Neural progenitor cell (in vitro differentiated cells): ENCODE results near the gene GABARAPL2. TPM values are rescaled to one million over a fixed set of nuclear protein-coding genes. Genes with fewer than 3 reads are reported as not detected.

ENCODE experiments used
- DNase-seq: peaks from one replicate; pipeline ENCODE4 v3.0.0-alpha.2; 2016; ENCODE audit warnings: low spot score
- H2AFZ ChIP-seq: fragments of 200-600 bp; sonication (generic); replicated peaks from 2 replicates; pipeline ENCODE4 v1.6.1; 2016; ENCODE audit warnings: antibody characterized with exemption
- H3F3A ChIP-seq: fragments of 200-600 bp; sonication (generic); 2 replicates; pipeline ENCODE4 v1.6.1; 2016; ENCODE audit warnings: antibody characterized with exemption, low read depth
- H3K27ac ChIP-seq: fragments of 200-600 bp; sonication (generic); 2 replicates; pipeline ENCODE4 v1.5.1; 2016; ENCODE audit warnings: mild to moderate bottlenecking
- H3K27me3 ChIP-seq: fragments of 200-600 bp; sonication (generic); 2 replicates; pipeline ENCODE4 v1.6.1; 2016; ENCODE audit warnings: mild to moderate bottlenecking, moderate library complexity
- H3K36me3 ChIP-seq: fragments of 200-600 bp; sonication (generic); 2 replicates; pipeline ENCODE4 v1.5.1; 2016
- H3K4me1 ChIP-seq: fragments of 200-600 bp; sonication (generic); 2 replicates; pipeline ENCODE4 v1.6.1; 2016; ENCODE audit warnings: mixed run types
- H3K4me2 ChIP-seq: fragments of 200-600 bp; sonication (generic); 2 replicates; pipeline ENCODE4 v1.6.1; 2016
- H3K4me3 ChIP-seq: fragments of 200-600 bp; sonication (generic); 2 replicates; pipeline ENCODE4 v1.5.1; 2016
- H3K79me2 ChIP-seq: fragments of 200-600 bp; sonication (generic); 2 replicates; pipeline ENCODE4 v1.6.1; 2016; ENCODE audit warnings: low read depth
- H3K9ac ChIP-seq: fragments of 200-600 bp; sonication (generic); 2 replicates; pipeline ENCODE4 v1.6.1; 2016
- H3K9me3 ChIP-seq: fragments of 200-600 bp; sonication (generic); 2 replicates; pipeline ENCODE4 v1.5.1; 2016; ENCODE audit warnings: low read depth
- H4K20me1 ChIP-seq: fragments of 200-600 bp; sonication (generic); 2 replicates; pipeline ENCODE4 v1.6.1; 2016; ENCODE audit warnings: low read depth
- H3K27ac Mint-ChIP-seq: 3 replicates; pipeline ENCODE4 v1.8.0; 2021; ENCODE audit warnings: mixed read lengths
- H3K27me3 Mint-ChIP-seq: 2 replicates; pipeline ENCODE4 v1.8.0; 2022; ENCODE audit warnings: low read depth, mild to moderate bottlenecking, inconsistent platforms, moderate library complexity, mixed read lengths; ENCODE audit not compliant: insufficient read depth
- H3K36me3 Mint-ChIP-seq: 3 replicates; pipeline ENCODE4 v1.8.0; 2021; ENCODE audit warnings: mixed read lengths
- H3K4me1 Mint-ChIP-seq: 3 replicates; pipeline ENCODE4 v1.8.0; 2021; ENCODE audit warnings: mixed read lengths
- H3K4me3 Mint-ChIP-seq: 3 replicates; pipeline ENCODE4 v1.8.0; 2021; ENCODE audit warnings: mild to moderate bottlenecking, moderate library complexity, mixed read lengths
- H3K9me3 Mint-ChIP-seq: 3 replicates; pipeline ENCODE4 v1.8.0; 2020; ENCODE audit warnings: mixed read lengths
- EZH2 ChIP-seq: fragments of 200-600 bp; sonication (generic); IDR thresholded peaks from 2 replicates; pipeline ENCODE4 v1.6.1; 2017; ENCODE audit warnings: antibody characterized with exemption, mild to moderate bottlenecking, moderate library complexity
- EZH2phosphoT487 ChIP-seq: fragments of 200-600 bp; sonication (generic); IDR thresholded peaks from 2 replicates; pipeline ENCODE4 v1.6.1; 2017; ENCODE audit warnings: antibody characterized with exemption
- total RNA-seq: library from RNA; depleted of rRNA; stranded (reverse); fragments of >200 nt; gene quantifications from 2 replicates; pipeline ENCODE4 v1.2.3, GENCODE V29; 2015; ENCODE audit warnings: low replicate concordance
- TF ChIP-seq, protein P1 (sequence below): fragments of 200-600 bp; sonication (generic); IDR thresholded peaks from 2 replicates; pipeline ENCODE4 v1.5.1; 2017; ENCODE audit warnings: antibody characterized with exemption, mild to moderate bottlenecking

GABARAPL2 gene
- total RNA-seq, 1 donor from 2014 or later = 88.2 TPM

DNA sequence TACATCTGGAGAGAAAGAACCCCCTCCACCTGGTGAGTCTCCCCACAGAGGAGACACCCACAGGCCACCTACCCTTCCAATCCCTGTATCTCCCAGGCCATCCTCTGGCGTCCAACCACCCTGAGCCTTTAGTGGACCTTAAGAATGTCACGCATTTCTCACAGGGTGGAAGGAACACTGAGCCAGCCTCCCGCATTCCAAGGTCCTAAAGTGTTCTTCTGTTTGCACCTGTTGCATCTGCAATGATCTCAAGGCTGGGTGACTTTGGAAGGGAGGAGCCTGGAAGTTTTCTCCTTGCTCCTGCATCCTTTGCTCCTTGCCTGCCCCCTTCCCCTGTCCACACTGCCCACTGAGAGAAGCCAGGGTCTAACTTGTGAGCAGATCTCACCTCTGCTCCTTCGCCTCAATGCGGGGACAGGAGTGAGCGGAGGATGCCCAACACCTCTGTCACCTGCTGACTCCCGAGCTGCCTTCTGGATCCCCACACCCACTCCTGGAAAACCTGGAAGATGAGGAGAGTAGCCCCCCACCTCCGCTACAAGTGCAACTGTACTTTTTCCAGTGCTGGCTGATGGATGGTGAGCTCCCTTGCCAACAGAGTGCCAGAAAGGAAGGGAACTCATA lies 33.9 kb upstream of the GABARAPL2 start:
- Mint-ChIP-seq H3K27ac (no peak overlapping the region), H3K4me3 (no peak overlapping the region), H3K36me3 (peaks cover 3% of the 10 kb centered on the region), H3K9me3 (no peaks in the 10 kb centered on the region), H3K4me1 (no peaks in the 10 kb centered on the region), H3K27me3 (peaks cover 4% of the 10 kb centered on the region)
- H3K9me3 ChIP-seq = no peaks in the 10 kb centered on the region
- H3K9ac ChIP-seq = no peak overlapping the region
- no peak overlapping the region for H2AFZ ChIP-seq
- no peaks in the 10 kb centered on the region for H3F3A ChIP-seq
- no peaks in the 10 kb centered on the region for H3K79me2 ChIP-seq
- TF ChIP-seq, protein P1, sequence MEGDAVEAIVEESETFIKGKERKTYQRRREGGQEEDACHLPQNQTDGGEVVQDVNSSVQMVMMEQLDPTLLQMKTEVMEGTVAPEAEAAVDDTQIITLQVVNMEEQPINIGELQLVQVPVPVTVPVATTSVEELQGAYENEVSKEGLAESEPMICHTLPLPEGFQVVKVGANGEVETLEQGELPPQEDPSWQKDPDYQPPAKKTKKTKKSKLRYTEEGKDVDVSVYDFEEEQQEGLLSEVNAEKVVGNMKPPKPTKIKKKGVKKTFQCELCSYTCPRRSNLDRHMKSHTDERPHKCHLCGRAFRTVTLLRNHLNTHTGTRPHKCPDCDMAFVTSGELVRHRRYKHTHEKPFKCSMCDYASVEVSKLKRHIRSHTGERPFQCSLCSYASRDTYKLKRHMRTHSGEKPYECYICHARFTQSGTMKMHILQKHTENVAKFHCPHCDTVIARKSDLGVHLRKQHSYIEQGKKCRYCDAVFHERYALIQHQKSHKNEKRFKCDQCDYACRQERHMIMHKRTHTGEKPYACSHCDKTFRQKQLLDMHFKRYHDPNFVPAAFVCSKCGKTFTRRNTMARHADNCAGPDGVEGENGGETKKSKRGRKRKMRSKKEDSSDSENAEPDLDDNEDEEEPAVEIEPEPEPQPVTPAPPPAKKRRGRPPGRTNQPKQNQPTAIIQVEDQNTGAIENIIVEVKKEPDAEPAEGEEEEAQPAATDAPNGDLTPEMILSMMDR = no peak
- TF ChIP-seq EZH2phosphoT487 (no peak), EZH2 (no peak)
- no peak for DNase-seq
- H3K36me3 ChIP-seq = no peaks in the 10 kb centered on the region
- H3K4me2 ChIP-seq = no peak overlapping the region
- H3K4me1 ChIP-seq = no peaks in the 10 kb centered on the region
- H3K27ac ChIP-seq = no peak overlapping the region
- no peaks in the 10 kb centered on the region for H3K27me3 ChIP-seq
- no peaks in the 10 kb centered on the region for H4K20me1 ChIP-seq
- no peak overlapping the region for H3K4me3 ChIP-seq

DNA sequence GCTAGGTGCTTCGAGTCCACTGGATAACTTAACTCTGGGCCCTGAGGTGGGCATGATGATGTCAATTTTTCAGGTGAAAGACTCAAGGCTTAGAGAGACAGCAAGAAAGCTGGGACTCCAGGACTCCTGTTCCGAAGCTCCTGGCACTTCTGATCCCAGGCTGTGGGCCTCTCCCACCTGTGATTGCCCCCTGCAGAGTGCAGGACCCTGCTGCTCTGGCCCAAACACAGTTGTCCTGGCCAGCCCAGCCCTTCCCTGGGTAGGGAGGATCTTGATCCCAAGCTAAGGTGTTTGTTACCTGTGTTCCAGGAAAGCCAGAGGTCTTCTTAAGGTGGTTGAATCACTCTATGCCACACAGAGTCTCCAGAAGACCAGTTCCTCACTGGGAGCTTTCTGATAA lies 33.4 kb upstream of the GABARAPL2 start:
- H3K36me3 Mint-ChIP-seq = peaks cover 3% of the 10 kb centered on the region
- no peaks in the 10 kb centered on the region for H3K36me3 ChIP-seq
- no peaks in the 10 kb centered on the region for H3K79me2 ChIP-seq
- H3K4me3 ChIP-seq = no peak overlapping the region
- no peaks in the 10 kb centered on the region for H3F3A ChIP-seq
- H4K20me1 ChIP-seq = no peaks in the 10 kb centered on the region
- no peaks in the 10 kb centered on the region for H3K4me1 ChIP-seq
- no peaks in the 10 kb centered on the region for H3K27me3 ChIP-seq
- peaks cover 4% of the 10 kb centered on the region for H3K27me3 Mint-ChIP-seq
- no peaks in the 10 kb centered on the region for H3K9me3 ChIP-seq
- no peak overlapping the region for H3K4me3 Mint-ChIP-seq
- no peaks in the 10 kb centered on the region for H3K4me1 Mint-ChIP-seq
- H2AFZ ChIP-seq = no peak overlapping the region
- no peak overlapping the region for H3K27ac ChIP-seq
- no peaks in the 10 kb centered on the region for H3K9me3 Mint-ChIP-seq
- H3K4me2 ChIP-seq = no peak overlapping the region
- DNase-seq = no peak
- no peak overlapping the region for H3K9ac ChIP-seq
- H3K27ac Mint-ChIP-seq = no peak overlapping the region
- TF ChIP-seq, protein P1 = no peak
- no peak for TF ChIP-seq EZH2phosphoT487
- TF ChIP-seq EZH2 = no peak

DNA sequence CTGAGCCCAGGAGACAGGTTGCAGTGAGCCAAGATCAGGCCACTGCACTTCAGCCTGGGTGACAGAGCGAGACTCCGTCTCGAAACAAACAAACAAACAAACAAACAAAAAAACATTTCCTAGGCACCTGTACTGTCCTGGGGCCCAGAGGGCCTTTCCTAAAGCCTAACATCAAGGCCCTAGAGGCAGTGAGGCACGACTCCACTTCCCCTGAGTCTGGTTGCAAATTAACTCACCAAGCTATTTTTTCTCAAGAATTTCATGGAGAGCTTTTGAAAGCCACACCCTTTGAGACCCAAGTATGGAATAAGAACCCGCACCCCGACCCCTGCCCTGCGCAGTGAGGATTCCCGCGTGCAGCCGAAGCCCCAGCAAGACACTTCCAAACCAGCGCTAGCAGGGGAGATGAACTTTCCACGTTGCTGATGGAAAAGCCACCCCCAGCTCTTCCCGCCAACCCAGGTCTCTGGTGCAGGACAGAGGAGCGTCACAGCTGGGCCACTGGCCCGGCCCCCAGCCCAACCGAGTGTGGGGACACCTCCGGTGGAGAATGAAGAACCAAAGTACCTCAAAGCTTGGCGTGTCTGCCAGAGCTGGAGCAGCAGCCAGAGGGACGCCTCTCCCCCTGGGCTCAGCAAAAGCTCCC lies 31.5 kb upstream of the GABARAPL2 start:
- Mint-ChIP-seq H3K4me3 (no peak overlapping the region), H3K27me3 (peaks cover 4% of the 10 kb centered on the region), H3K27ac (peak overlapping the region; percentile 21), H3K4me1 (no peaks in the 10 kb centered on the region), H3K36me3 (peaks cover 2% of the 10 kb centered on the region), H3K9me3 (no peaks in the 10 kb centered on the region)
- no peaks in the 10 kb centered on the region for H3F3A ChIP-seq
- H3K9me3 ChIP-seq = no peaks in the 10 kb centered on the region
- TF ChIP-seq, protein P1 = no peak
- DNase-seq = no peak
- H3K4me3 ChIP-seq = no peak overlapping the region
- H3K9ac ChIP-seq = no peak overlapping the region
- H3K4me1 ChIP-seq = no peaks in the 10 kb centered on the region
- H3K27me3 ChIP-seq = no peaks in the 10 kb centered on the region
- H2AFZ ChIP-seq = no peak overlapping the region
- H3K4me2 ChIP-seq = no peak overlapping the region
- H3K36me3 ChIP-seq = no peaks in the 10 kb centered on the region
- no peaks in the 10 kb centered on the region for H4K20me1 ChIP-seq
- H3K79me2 ChIP-seq = no peaks in the 10 kb centered on the region
- no peak overlapping the region for H3K27ac ChIP-seq
